ENCODE measurements around the gene SMC5.

- no peak for TF ChIP-seq CTCF (conservative IDR thresholded peaks at IDR 0.05; ENCODE audit: low read depth, low read length)
- TF ChIP-seq EZH2 (IDR thresholded peaks at IDR 0.05; ENCODE audit: low read length, unreplicated experiment), result no peak
These were observed 94.0 kb downstream of the SMC5 start for GRCh38 chr9:70352802-70353201.
